ENCODE results near the gene TMEM218. TPM values are rescaled to one million over a fixed set of nuclear protein-coding genes. Genes with fewer than 3 reads are reported as not detected.

TMEM218 gene
- total and polyA plus RNA-seq, 2 donors (not counting 1 experiment from before 2014, with no cell fraction given) = 20.7 to 31.7 TPM

DNA sequence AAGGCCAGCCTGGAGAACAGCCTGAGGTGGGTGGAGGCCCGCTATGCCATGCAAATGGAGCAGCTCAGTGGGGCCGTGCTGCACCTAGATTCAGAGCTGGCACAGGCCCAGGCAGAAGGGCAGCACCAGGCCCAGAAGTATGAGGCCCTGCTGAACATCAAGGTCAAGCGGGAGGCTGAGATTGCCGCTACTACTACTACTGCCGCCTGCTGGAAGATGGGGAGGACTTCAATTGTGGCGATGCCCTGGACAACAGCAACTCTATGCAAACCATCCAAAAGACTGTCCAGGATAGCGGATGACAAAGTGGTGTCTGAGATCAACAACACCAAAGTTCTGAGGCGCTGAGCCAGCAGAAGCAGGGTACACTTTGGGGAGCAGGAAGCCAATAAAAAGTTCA, 3.1 kb upstream of the TMEM218 start:
- H3K9me3 Mint-ChIP-seq (ENCODE audit: insufficient read depth) = peaks cover 6% of the 10 kb centered on the region
- H3K4me1 Mint-ChIP-seq = peaks cover 20% of the 10 kb centered on the region
- H3K27me3 ChIP-seq (replicated peaks in 1 of 4; ENCODE audit: control extremely low read depth in 1 of 4, control insufficient read depth in 3 of 4, insufficient read depth in 4 of 4, low read length in 3 of 4) = peaks cover 0 to 13% (median 11%) of the 10 kb centered on the region in 4 experiments
- ChIA-PET CTCF (interaction anchor here (1.5 kb wide), 1 partner anchor 24 kb away, joined by 4 read pairs; no protein-coding TSS in a partner anchor), POLR2A (interaction anchor here (0.6 kb wide), 1 partner anchor 154 kb away, joined by 6 read pairs; no protein-coding TSS in a partner anchor)
- H3K4me1 ChIP-seq (ENCODE audit: control insufficient read depth in 2 of 2, insufficient read depth in 2 of 2, low read length in 2 of 2) = peaks cover 8 to 14% of the 10 kb centered on the region in 2 donors
- H3K27ac ChIP-seq (ENCODE audit: low read length in 2 of 2) = no peak overlapping the region
- no peak overlapping the region for H3K4me3 Mint-ChIP-seq
- no peaks in the 10 kb centered on the region for H3K79me2 ChIP-seq (ENCODE audit: control insufficient read depth, insufficient read depth, low read length)
- no peak for TF ChIP-seq EZH2 (IDR thresholded peaks at IDR 0.05; ENCODE audit: borderline replicate concordance, insufficient read depth, low read depth, low read length, poor library complexity, severe bottlenecking)
- TF ChIP-seq, protein P1, sequence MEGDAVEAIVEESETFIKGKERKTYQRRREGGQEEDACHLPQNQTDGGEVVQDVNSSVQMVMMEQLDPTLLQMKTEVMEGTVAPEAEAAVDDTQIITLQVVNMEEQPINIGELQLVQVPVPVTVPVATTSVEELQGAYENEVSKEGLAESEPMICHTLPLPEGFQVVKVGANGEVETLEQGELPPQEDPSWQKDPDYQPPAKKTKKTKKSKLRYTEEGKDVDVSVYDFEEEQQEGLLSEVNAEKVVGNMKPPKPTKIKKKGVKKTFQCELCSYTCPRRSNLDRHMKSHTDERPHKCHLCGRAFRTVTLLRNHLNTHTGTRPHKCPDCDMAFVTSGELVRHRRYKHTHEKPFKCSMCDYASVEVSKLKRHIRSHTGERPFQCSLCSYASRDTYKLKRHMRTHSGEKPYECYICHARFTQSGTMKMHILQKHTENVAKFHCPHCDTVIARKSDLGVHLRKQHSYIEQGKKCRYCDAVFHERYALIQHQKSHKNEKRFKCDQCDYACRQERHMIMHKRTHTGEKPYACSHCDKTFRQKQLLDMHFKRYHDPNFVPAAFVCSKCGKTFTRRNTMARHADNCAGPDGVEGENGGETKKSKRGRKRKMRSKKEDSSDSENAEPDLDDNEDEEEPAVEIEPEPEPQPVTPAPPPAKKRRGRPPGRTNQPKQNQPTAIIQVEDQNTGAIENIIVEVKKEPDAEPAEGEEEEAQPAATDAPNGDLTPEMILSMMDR (IDR thresholded peaks at IDR 0.05) = no peak
- H3K36me3 ChIP-seq (replicated peaks in 1 of 2; ENCODE audit: control extremely low read depth in 1 of 2, control insufficient read depth in 1 of 2, extremely low read depth in 1 of 2, insufficient read depth in 2 of 2, low read length in 1 of 2) = no peaks in the 10 kb centered on the region
- DNase-seq (no peak), ATAC-seq (ENCODE audit: low read depth) (no peak)
- intact Hi-C loops (cut with micrococcal nuclease) = loop anchor here (5.0 kb wide), 1 partner anchor 773 kb away; the partner anchor contains the start of gene HYLS1
- no peaks in the 10 kb centered on the region for H4K20me1 ChIP-seq (ENCODE audit: control insufficient read depth, insufficient read depth, low read length, poor library complexity, severe bottlenecking)
- H3K9me3 ChIP-seq (ENCODE audit: control extremely low read depth in 1 of 3, control insufficient read depth in 2 of 3, insufficient read depth in 1 of 3, low read length in 2 of 3) = peaks cover 0 to 13% (median 0%) of the 10 kb centered on the region in 3 donors
- H3K9ac ChIP-seq (ENCODE audit: low read length) = no peak overlapping the region
- WGBS (ENCODE audit: insufficient coverage) = 73% methylated on average over 8 of the region's 8 CpGs
- no peak overlapping the region for H3K4me3 ChIP-seq (ENCODE audit: control extremely low read depth in 1 of 5, extremely low read depth in 1 of 5, insufficient read depth in 1 of 5, low read depth in 2 of 5, low read length in 4 of 5)
- H3K27ac Mint-ChIP-seq = no peak overlapping the region
- no peak overlapping the region for H2AFZ ChIP-seq (ENCODE audit: insufficient read depth, low read depth, low read length, poor library complexity, severe bottlenecking)
- H3K27me3 Mint-ChIP-seq = peaks cover 22% of the 10 kb centered on the region
- H3K4me2 ChIP-seq (replicated peaks; ENCODE audit: low read depth, low read length, poor library complexity, severe bottlenecking) = no peak overlapping the region

DNA sequence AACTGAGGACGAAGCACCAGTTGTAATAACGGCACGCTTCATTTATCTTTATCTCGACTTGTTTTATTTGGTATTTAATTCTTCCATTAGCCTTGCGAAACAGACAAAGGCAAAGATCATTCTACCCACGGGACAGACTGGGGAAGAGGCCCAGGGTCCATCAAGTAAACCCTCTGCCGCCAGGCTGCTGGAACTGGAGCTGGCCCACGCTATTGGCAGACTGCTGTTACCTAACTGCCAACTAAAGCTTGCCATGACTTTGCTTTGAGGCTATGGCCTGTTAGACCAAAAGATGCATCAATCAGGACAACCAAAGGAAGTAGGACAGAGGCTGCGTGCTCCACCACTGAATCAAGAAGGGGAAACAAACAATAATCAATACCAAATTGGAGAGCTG, 780 bp upstream of the TMEM218 start:
- Mint-ChIP-seq H3K4me1 (peaks cover 20% of the 10 kb centered on the region), H3K27me3 (peaks cover 7% of the 10 kb centered on the region), H3K9me3 (ENCODE audit: insufficient read depth) (peaks cover 6% of the 10 kb centered on the region), H3K27ac (peak overlapping the region; percentile 99), H3K4me3 (peak overlapping the region; percentile 98)
- Histone ChIP-seq H3K79me2 (ENCODE audit: control insufficient read depth, insufficient read depth, low read length) (no peaks in the 10 kb centered on the region), H3K9ac (ENCODE audit: low read length) (peak overlapping the region; percentile 44), H3K4me2 (replicated peaks; ENCODE audit: low read depth, low read length, poor library complexity, severe bottlenecking) (peak overlapping the region; percentile 78), H3K36me3 (replicated peaks in 1 of 2; ENCODE audit: control extremely low read depth in 1 of 2, control insufficient read depth in 1 of 2, extremely low read depth in 1 of 2, insufficient read depth in 2 of 2, low read length in 1 of 2) (no peaks in the 10 kb centered on the region), H3K27me3 (replicated peaks in 1 of 4; ENCODE audit: control extremely low read depth in 1 of 4, control insufficient read depth in 3 of 4, insufficient read depth in 4 of 4, low read length in 3 of 4) (peaks cover 0 to 5% (median 1%) of the 10 kb centered on the region in 4 experiments), H4K20me1 (ENCODE audit: control insufficient read depth, insufficient read depth, low read length, poor library complexity, severe bottlenecking) (no peaks in the 10 kb centered on the region), H3K4me1 (ENCODE audit: control insufficient read depth in 2 of 2, insufficient read depth in 2 of 2, low read length in 2 of 2) (peaks cover 8 to 14% of the 10 kb centered on the region in 2 donors), H3K27ac (ENCODE audit: low read length in 2 of 2) (peak overlapping the region; percentile 79), H2AFZ (ENCODE audit: insufficient read depth, low read depth, low read length, poor library complexity, severe bottlenecking) (peak overlapping the region; percentile 87), H3K4me3 (ENCODE audit: control extremely low read depth in 1 of 5, extremely low read depth in 1 of 5, insufficient read depth in 1 of 5, low read depth in 2 of 5, low read length in 4 of 5) (peak overlapping the region; percentile 35 to 85 (median 66)), H3K9me3 (ENCODE audit: control extremely low read depth in 1 of 3, control insufficient read depth in 2 of 3, insufficient read depth in 1 of 3, low read length in 2 of 3) (peaks cover 0 to 13% (median 0%) of the 10 kb centered on the region in 3 donors)
- ChIA-PET POLR2A (interaction anchor here (0.9 to 3.7 kb wide), 5 partner anchors 12 to 158 kb away, joined by 3 to 16 read pairs (median 4); partner anchors contain the start of genes CCDC15 and SLC37A2), CTCF (interaction anchor here (1.0 to 4.0 kb wide), 7 partner anchors 10 to 158 kb away, joined by 3 to 29 read pairs (median 5); partner anchors contain the start of genes CCDC15 and SLC37A2)
- DNase-seq (no peak), ATAC-seq (ENCODE audit: low read depth) (no peak)
- TF ChIP-seq EZH2 (IDR thresholded peaks at IDR 0.05; ENCODE audit: borderline replicate concordance, insufficient read depth, low read depth, low read length, poor library complexity, severe bottlenecking) = no peak
- TF ChIP-seq, protein P1 (IDR thresholded peaks at IDR 0.05) = no peak
- WGBS (ENCODE audit: insufficient coverage) = 86% methylated on average over 7 of the region's 9 CpGs
- intact Hi-C loops (cut with micrococcal nuclease) = loop anchor here (5.0 kb wide), 1 partner anchor 775 kb away; the partner anchor contains the start of gene HYLS1

Measured in B cell (primary cell).